GM12878 (cell line): ENCODE measurements around the gene PPP1R14B. TPM values are rescaled to one million over a fixed set of nuclear protein-coding genes. Genes with fewer than 3 reads are reported as not detected.

Source experiments
- ATAC-seq: fragments of 200-7000 bp; cut with Tn5 transposase; 3 replicates; pipeline ENCODE4 v1.9.1; 2020; ENCODE audit warnings: mild to moderate bottlenecking, moderate library complexity
- BruUV-seq: library from RNA; stranded (reverse); fragments of 400-500 nt; replicated peaks from 2 replicates; lab custom pipeline; 2021; lab: Mats Ljungman, UMichigan
- CTCF ChIA-PET: fragments of 300-600 bp; sonication (Branson Sonifier 250); formaldehyde crosslinking; extraction: SDS; loops from one replicate; lab custom pipeline; 2021; ENCODE audit warnings: inconsistent platforms; lab: Yijun Ruan, JAX
- POLR2A ChIA-PET: fragments of 350-600 bp; formaldehyde crosslinking; extraction: SDS; loops from one replicate; lab custom pipeline; 2021; ENCODE audit warnings: inconsistent platforms; lab: Charles Lee
- RAD21 ChIA-PET: fragments of 300-600 bp; sonication (Branson Sonifier 250); formaldehyde crosslinking; loops from one replicate; lab custom pipeline; 2023; ENCODE audit warnings: antibody characterized with exemption; ENCODE audit not compliant: unreplicated experiment; lab: Charles Lee
- SMC1A ChIA-PET: fragments of 300-600 bp; sonication (Branson Sonifier 250); formaldehyde crosslinking; loops from one replicate; lab custom pipeline; 2023; ENCODE audit not compliant: unreplicated experiment, uncharacterized antibody; lab: Charles Lee
- DNase-seq: peaks from one replicate; pipeline ENCODE4 v3.0.0-alpha.2; 2011; ENCODE audit warnings: low read depth, low spot score
- FAIRE-seq: peaks from 3 replicates; lab custom pipeline; 2011; peaks lifted over from hg19 to GRCh38; lab: Jason Lieb, UNC
- H2AFZ ChIP-seq: 2 replicates; pipeline ENCODE4 v1.6.0; 2011; ENCODE audit warnings: low read depth, low read length, control low read depth; ENCODE audit not compliant: control insufficient read depth
- H3K27ac ChIP-seq: 2 replicates; pipeline ENCODE4 v1.5.1; 2011; ENCODE audit warnings: control low read depth; ENCODE audit not compliant: control insufficient read depth, insufficient read depth
- H3K27me3 ChIP-seq, 2 experiments: replicated peaks in 1 of 2; 2 replicates each; pipeline versions ENCODE4 v1.6.0 to v1.6.1; 2011; ENCODE audit warnings: low read length in 1 of 2; ENCODE audit not compliant: control insufficient read depth in 2 of 2, insufficient read depth in 2 of 2
- H3K36me3 ChIP-seq, 2 experiments: 2 replicates each; pipeline ENCODE4 v1.5.1; 2011; ENCODE audit warnings: low read length in 1 of 2; ENCODE audit not compliant: control insufficient read depth in 2 of 2, insufficient read depth in 2 of 2
- H3K4me1 ChIP-seq: 2 replicates; pipeline ENCODE4 v1.6.1; 2011; ENCODE audit warnings: mild to moderate bottlenecking, low read length, moderate library complexity, mixed read lengths; ENCODE audit not compliant: control insufficient read depth, insufficient read depth
- H3K4me2 ChIP-seq: 2 replicates; pipeline ENCODE4 v1.6.0; 2011; ENCODE audit warnings: control low read depth; ENCODE audit not compliant: control insufficient read depth, insufficient read depth
- H3K4me3 ChIP-seq: fragments of 200-600 bp; sonication (generic); 2 replicates; pipeline ENCODE4 v1.5.1; 2016
- H3K79me2 ChIP-seq: 2 replicates; pipeline ENCODE4 v1.6.0; 2011; ENCODE audit warnings: low read length; ENCODE audit not compliant: control insufficient read depth, insufficient read depth
- H3K9ac ChIP-seq: 2 replicates; pipeline ENCODE4 v1.8.0; 2011; ENCODE audit warnings: low read length, control low read depth, mixed read lengths; ENCODE audit not compliant: control insufficient read depth, insufficient read depth
- H3K9me3 ChIP-seq: replicated peaks from 3 replicates; pipeline ENCODE4 v1.5.1; 2011; ENCODE audit warnings: mild to moderate bottlenecking, low read length; ENCODE audit not compliant: control insufficient read depth, insufficient read depth
- H4K20me1 ChIP-seq: 2 replicates; pipeline ENCODE4 v1.6.0; 2011; ENCODE audit not compliant: control insufficient read depth, insufficient read depth
- FOXK2 ChIP-seq: fragments of 450-650 bp; IDR thresholded peaks from 2 replicates; pipeline ENCODE4 v1.6.1; 2017; ENCODE audit warnings: mild to moderate bottlenecking, moderate library complexity
- HCFC1 ChIP-seq: fragments of 150-350 bp; IDR thresholded peaks from 2 replicates; pipeline ENCODE4 v1.6.1; 2014; ENCODE audit warnings: low read length
- TCF3 ChIP-seq: IDR thresholded peaks from 2 replicates; pipeline ENCODE4 v1.6.1; 2012; ENCODE audit warnings: low read depth, mild to moderate bottlenecking, low read length, borderline replicate concordance; ENCODE audit not compliant: insufficient read depth
- WGBS: methylation state at CpG from one replicate; pipeline ENCODE4 v1.1.6; 2016; ENCODE audit warnings: low lambda C conversion rate; ENCODE audit not compliant: insufficient replicate concordance, insufficient coverage; ENCODE audit errors: missing lambda C conversion rate; 5-methylcytosine and 5-hydroxymethylcytosine counted together
- in situ Hi-C: fragments of 300-500 bp; cut with MboI; formaldehyde crosslinking; loops from 9 replicates; pipeline ENCODE4 v1.14.3; 2018; ENCODE audit warnings: mixed read lengths
- intact Hi-C: fragments of 100-400 bp; cut with micrococcal nuclease; formaldehyde crosslinking; loops from one replicate; pipeline ENCODE4 v1.14.2; 2022; ENCODE audit not compliant: unreplicated experiment
- polyA plus RNA-seq, 11 experiments: library from polyadenylated mRNA; depleted of rRNA in 4 of 11; unstranded in 6 of 11; stranded (reverse) in 5 of 11; fragments of >200 nt; fragmentation: Nextera tagmentation in 4 of 11; fragmentation: Illumina TruSeq in 1 of 11; extraction: Ambion mirVana in 4 of 11; extraction: Trizol in 1 of 11; gene quantifications; 1 replicate in 1 of 11; 2 replicates in 10 of 11; pipeline versions ENCODE4 v1.2.1 to v1.2.3, GENCODE V29; 2011 to 2016; ENCODE audit warnings: inconsistent platforms in 2 of 11, missing spikeins in 2 of 11, low read depth in 1 of 11
- total RNA-seq, 4 experiments: library from RNA; depleted of rRNA in 3 of 4; stranded (reverse); fragments of >200 nt in 3 of 4; fragmentation: Illumina TruSeq in 1 of 4; extraction: Trizol in 1 of 4; gene quantifications; 2 replicates each; pipeline versions ENCODE4 v1.2.1 to v1.2.3, GENCODE V29; 2013 to 2021
- TF ChIP-seq, protein P1 (sequence below): IDR thresholded peaks from 2 replicates; pipeline ENCODE4 v1.6.1; 2012; ENCODE audit warnings: mild to moderate bottlenecking, low read depth, low read length

PPP1R14B gene
- total and polyA plus RNA-seq, 10 of the 15 experiments (the other 5 are each of a cell fraction or from before 2014, with no cell fraction given), result 8.4 to 283 (median 124) TPM

DNA sequence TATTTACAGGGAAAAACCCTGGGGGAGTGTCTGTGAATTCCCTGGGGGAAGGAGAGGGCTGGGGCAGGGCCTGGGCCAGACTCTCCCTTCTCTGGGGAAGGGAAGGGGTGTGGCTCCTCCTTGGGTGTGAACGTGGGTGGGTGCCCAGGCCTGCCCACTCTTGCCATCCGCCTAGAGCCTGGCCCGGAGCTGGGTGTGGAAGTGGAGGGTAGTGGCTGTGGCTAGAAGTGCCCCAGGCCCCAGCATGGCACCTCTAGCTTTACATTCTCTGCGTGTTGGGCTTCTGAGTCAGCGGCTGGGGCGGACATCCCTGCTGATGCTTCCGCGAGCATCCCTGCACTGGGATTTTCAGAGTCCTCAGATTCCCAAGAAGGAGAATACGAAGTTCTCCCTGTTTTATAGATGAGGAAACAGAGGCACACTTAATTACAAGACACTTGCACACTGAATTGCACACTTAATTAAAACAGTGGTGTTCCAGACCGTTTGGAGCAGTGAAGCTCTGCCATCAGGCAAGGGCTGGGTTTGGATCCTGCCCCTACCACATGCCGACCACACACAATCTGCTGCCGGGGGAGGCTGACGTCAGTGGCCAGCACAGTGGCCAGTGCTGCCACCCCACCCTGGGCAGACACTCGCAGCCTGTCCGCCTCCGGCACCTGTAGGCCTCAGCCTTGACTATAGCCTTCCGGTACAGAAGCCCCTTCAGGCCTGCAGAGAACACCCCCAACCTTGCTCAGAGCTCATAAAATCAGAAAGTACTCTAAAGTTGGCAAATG lies 30.1 kb upstream of the PPP1R14B start:
- WGBS, result 82% methylated on average over 17 of the region's 17 CpGs
- BruUV-seq, result no TSS peak
- no peak for FAIRE-seq
- peaks cover 6% of the 10 kb centered on the region for H3K79me2 ChIP-seq
- H3K27ac ChIP-seq, result no peak overlapping the region
- H3K9me3 ChIP-seq, result no peaks in the 10 kb centered on the region
- no peak for TF ChIP-seq TCF3
- TF ChIP-seq, protein P1, sequence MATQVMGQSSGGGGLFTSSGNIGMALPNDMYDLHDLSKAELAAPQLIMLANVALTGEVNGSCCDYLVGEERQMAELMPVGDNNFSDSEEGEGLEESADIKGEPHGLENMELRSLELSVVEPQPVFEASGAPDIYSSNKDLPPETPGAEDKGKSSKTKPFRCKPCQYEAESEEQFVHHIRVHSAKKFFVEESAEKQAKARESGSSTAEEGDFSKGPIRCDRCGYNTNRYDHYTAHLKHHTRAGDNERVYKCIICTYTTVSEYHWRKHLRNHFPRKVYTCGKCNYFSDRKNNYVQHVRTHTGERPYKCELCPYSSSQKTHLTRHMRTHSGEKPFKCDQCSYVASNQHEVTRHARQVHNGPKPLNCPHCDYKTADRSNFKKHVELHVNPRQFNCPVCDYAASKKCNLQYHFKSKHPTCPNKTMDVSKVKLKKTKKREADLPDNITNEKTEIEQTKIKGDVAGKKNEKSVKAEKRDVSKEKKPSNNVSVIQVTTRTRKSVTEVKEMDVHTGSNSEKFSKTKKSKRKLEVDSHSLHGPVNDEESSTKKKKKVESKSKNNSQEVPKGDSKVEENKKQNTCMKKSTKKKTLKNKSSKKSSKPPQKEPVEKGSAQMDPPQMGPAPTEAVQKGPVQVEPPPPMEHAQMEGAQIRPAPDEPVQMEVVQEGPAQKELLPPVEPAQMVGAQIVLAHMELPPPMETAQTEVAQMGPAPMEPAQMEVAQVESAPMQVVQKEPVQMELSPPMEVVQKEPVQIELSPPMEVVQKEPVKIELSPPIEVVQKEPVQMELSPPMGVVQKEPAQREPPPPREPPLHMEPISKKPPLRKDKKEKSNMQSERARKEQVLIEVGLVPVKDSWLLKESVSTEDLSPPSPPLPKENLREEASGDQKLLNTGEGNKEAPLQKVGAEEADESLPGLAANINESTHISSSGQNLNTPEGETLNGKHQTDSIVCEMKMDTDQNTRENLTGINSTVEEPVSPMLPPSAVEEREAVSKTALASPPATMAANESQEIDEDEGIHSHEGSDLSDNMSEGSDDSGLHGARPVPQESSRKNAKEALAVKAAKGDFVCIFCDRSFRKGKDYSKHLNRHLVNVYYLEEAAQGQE, result no peak
- TF ChIP-seq HCFC1, result no peak
- TF ChIP-seq FOXK2, result no peak
- TF ChIP-seq, all 136 proteins: peak for 0
- DNase-seq (no peak), ATAC-seq (no peak)
- ChIA-PET POLR2A (no interaction called here), CTCF (interaction anchor here (0.9 to 3.5 kb wide), 3 partner anchors 14 to 28 kb away, joined by 3 to 10 read pairs (median 8); no protein-coding TSS in a partner anchor), SMC1A (interaction anchor here (1.8 kb wide), 1 partner anchor 27 kb away, joined by 7 read pairs; no protein-coding TSS in a partner anchor), RAD21 (interaction anchor here (0.6 kb wide), 1 partner anchor 25 kb away, joined by 3 read pairs; no protein-coding TSS in a partner anchor)
- no peak overlapping the region for H3K4me3 ChIP-seq
- intact Hi-C loops (no loop called here), in situ Hi-C loops (no loop called here)
- no peaks in the 10 kb centered on the region; the same call in 1 of the 2 replicates for H4K20me1 ChIP-seq
- no peak overlapping the region for H3K9ac ChIP-seq
- H3K4me2 ChIP-seq, result no peak overlapping the region
- H3K27me3 ChIP-seq, result no peaks in the 10 kb centered on the region
- H2AFZ ChIP-seq, result no peak overlapping the region
- 0 out of 2 replicates have a peak, but pooled peaks cover 2% of the 10 kb centered on the region for H3K4me1 ChIP-seq
- H3K36me3 ChIP-seq, result peaks cover 0 to 3% of the 10 kb centered on the region in 2 experiments; a peak in 1 of 4 replicates
